Heart right ventricle (tissue), 16 donors: ENCODE measurements around the gene CD2. TPM values are rescaled to one million over a fixed set of nuclear protein-coding genes. Genes with fewer than 3 reads are reported as not detected.

ENCODE experiments used
- ATAC-seq, 8 donors: fragments of 200-7000 bp; cut with Tn5 transposase; one replicate each; pipeline ENCODE4 v1.9.1; 2020; ENCODE audit warnings: mild to moderate bottlenecking in 8 of 8, moderate library complexity in 8 of 8, moderate number of reproducible peaks in 1 of 8
- DNase-seq, 2 donors: peaks; one replicate each; pipeline ENCODE4 v3.0.0-alpha.2; 2020
- H3K27ac ChIP-seq, 10 donors: fragments of 200-600 bp; sonication (generic) in 2 of 10; one replicate each; pipeline versions ENCODE4 v1.5.0 to v1.8.0; 2020 to 2022; ENCODE audit warnings: mild to moderate bottlenecking in 3 of 10
- H3K27me3 ChIP-seq, 7 donors: fragments of 200-600 bp; one replicate each; pipeline ENCODE4 v1.8.0; 2021 to 2022; ENCODE audit warnings: mild to moderate bottlenecking in 2 of 7
- H3K36me3 ChIP-seq, 9 donors: fragments of 200-600 bp; sonication (generic) in 1 of 9; one replicate each; pipeline versions ENCODE4 v1.5.0 to v1.8.0; 2020 to 2022; ENCODE audit warnings: mild to moderate bottlenecking in 2 of 9
- H3K4me1 ChIP-seq, 9 donors: fragments of 200-600 bp; sonication (generic) in 1 of 9; one replicate each; pipeline versions ENCODE4 v1.5.0 to v1.8.0; 2020 to 2022; ENCODE audit warnings: mild to moderate bottlenecking in 4 of 9
- H3K4me3 ChIP-seq, 10 donors: fragments of 200-600 bp; sonication (generic) in 2 of 10; one replicate each; pipeline versions ENCODE4 v1.5.0 to v1.8.0; 2020 to 2022; ENCODE audit warnings: mild to moderate bottlenecking in 7 of 10, moderate library complexity in 2 of 10
- H3K9me3 ChIP-seq, 11 donors: fragments of 200-600 bp in 10 of 11; sonication (generic) in 2 of 11; one replicate each; pipeline versions ENCODE4 v1.5.0 to v1.8.0; 2013 to 2022; ENCODE audit warnings: mild to moderate bottlenecking in 2 of 11, control low read depth in 1 of 11, moderate library complexity in 1 of 11
- WGBS, 2 donors: extraction: QIAGEN DNeasy Blood & Tissue Kit; methylation state at CpG; one replicate each; pipeline ENCODE4 v1.1.7; 2013; ENCODE audit warnings: inconsistent platforms in 1 of 2; 5-methylcytosine and 5-hydroxymethylcytosine counted together
- intact Hi-C, 10 donors: fragments of 100-400 bp; cut with DNase I; formaldehyde crosslinking; loops; one replicate each; pipeline versions ENCODE4 v1.11.1 to v1.14.2; 2022
- polyA plus RNA-seq, 2 donors: library from polyadenylated mRNA; stranded (reverse); fragments of 200-250 nt; gene quantifications; one replicate each; pipeline ENCODE4 v1.2.3, GENCODE V29; 2013
- total RNA-seq, 10 donors: library from RNA; stranded (reverse); fragmentation: NEBNext Ultra II Directional in 3 of 10; extraction: Animal tissue kit (Norgen Biotek cat#: 25700) in 3 of 10; gene quantifications; one replicate each; pipeline versions ENCODE4 v1.2.1 to v1.2.4, GENCODE V29; 2021 to 2023
- TF ChIP-seq, protein P1 (sequence below), 9 donors: fragments of 200-600 bp; sonication (generic) in 2 of 9; IDR thresholded peaks; one replicate each; pipeline versions ENCODE4 v1.5.0 to v1.8.0; 2021 to 2022; ENCODE audit warnings: antibody characterized with exemption in 9 of 9, mild to moderate bottlenecking in 5 of 9, moderate library complexity in 1 of 9
- donor health status: Arrhythmogenic right ventricular cardiomyopathy.
- donor health status: ischemic (EF 13 %, LVEDD 7.1; RV severe dilation, severe dysfunction).
- donor health status: healthy with polysubstance abuse.
- donor health status: DM: no; HTN: yes; CAD: no.
- donor health status: DM: no; HTN: no; CAD: no.
- donor health status: ischemic (EF 25% LVEDD 6.9; RV normal size, moderate dysfunction).
- donor health status: ischemic (EF 25% LVEDD 5.7; RV mildly dilated, moderate dysfunction).
- donor health status: healthy.
- donor health status: DM: yes; HTN: yes; CAD: no.
- donor health status: Ischemic cardiomyopathy.
- donor health status: ischemic (EF 35%, LVEDD 5.7; RV mildly dilated, moderate dysfunction).
- donor health status: nonischemic (EF 11% LVEDD 7.7; RV severe dilation, severe dysfunction).
- donor health status: DM: yes; HTN: yes; CAD: no.
- donor health status: PGD.
- donor health status: ischemic (EF 29% LVEDD 5.4; RV normal size, mild dysfunction).
- donor health status: nonischemic (EF 23%, LVEDD 6.1; RV moderate dilation, normal function).

The CD2 gene
- total and polyA plus RNA-seq, 12 donors: 0.20 to 6.5 (median 1.0) TPM; not detected in 3

DNA sequence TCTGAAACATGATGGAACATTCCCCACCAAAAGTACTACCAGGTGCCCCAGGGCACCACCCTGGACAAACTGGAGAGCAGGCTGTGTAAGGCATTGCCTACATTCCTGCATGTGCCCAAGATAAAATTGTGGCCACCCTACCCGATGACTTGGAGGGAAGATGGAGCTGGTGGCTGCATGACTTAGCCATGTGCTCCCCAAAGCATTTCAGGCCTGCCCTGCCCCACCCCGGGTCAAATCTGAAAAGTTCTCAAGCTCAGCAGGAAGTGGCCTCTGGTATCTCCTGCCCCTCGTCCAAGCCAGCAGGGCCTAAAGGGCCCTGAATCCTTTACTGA, 8.5 kb downstream of the CD2 start:
- H3K27ac ChIP-seq: peak overlapping the region in 2 of 10 donors; percentile 22 to 80

DNA sequence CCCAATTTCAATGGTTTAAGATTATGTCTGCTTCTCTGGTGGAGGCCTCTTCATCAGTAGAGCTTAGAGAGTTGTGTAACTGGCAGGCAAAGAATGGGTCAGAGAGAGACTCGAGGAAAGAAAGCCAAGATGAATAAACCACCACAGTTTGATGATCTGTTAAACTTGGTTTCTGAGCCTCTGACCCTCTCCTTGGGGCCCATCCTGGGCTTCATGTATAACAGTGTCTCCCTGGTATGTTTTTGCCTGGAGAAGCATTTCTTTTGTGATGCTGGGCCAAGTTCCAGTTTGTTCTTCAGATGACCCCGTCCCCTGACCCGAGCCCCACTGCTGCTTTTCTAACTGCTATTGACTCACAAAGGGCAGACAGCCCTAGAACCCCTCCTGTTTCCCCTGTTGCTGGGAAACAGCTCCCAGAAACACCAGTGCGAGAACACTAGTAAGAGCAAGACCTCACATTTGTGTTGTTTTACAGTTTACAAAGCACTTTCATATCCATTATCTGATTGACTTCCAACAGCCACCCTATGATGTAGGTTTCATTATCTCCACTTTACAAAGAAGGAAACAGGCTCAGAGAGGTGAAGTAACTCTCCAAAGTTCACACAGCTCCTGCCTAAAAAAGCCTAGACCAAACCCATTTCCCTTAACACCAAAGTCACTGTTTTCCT, 9.0 kb downstream of the CD2 start:
- Histone ChIP-seq H3K4me1 (peaks cover 0 to 30% (median 0%) of the 10 kb centered on the region in 9 donors), H3K27ac (peak overlapping the region in 2 of 10 donors; percentile 22 to 80), H3K4me3 (peak overlapping the region in 1 of 10 donors; percentile 3), H3K9me3 (no peaks in the 10 kb centered on the region), H3K36me3 (no peaks in the 10 kb centered on the region), H3K27me3 (no peaks in the 10 kb centered on the region)
- DNase-seq: no peak
- intact Hi-C loops: no loop called here
- ATAC-seq: peak in 6 of 8 donors; percentile 16 to 43 (median 35)
- TF ChIP-seq, protein P1, sequence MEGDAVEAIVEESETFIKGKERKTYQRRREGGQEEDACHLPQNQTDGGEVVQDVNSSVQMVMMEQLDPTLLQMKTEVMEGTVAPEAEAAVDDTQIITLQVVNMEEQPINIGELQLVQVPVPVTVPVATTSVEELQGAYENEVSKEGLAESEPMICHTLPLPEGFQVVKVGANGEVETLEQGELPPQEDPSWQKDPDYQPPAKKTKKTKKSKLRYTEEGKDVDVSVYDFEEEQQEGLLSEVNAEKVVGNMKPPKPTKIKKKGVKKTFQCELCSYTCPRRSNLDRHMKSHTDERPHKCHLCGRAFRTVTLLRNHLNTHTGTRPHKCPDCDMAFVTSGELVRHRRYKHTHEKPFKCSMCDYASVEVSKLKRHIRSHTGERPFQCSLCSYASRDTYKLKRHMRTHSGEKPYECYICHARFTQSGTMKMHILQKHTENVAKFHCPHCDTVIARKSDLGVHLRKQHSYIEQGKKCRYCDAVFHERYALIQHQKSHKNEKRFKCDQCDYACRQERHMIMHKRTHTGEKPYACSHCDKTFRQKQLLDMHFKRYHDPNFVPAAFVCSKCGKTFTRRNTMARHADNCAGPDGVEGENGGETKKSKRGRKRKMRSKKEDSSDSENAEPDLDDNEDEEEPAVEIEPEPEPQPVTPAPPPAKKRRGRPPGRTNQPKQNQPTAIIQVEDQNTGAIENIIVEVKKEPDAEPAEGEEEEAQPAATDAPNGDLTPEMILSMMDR (IDR thresholded peaks at IDR 0.05): no peak
- WGBS, 2 donors: 59 to 61% methylated on average over 4 of the region's 4 CpGs

More for the DNA sequence above, 8.5 kb downstream of the CD2 start:
- no peaks in the 10 kb centered on the region for H3K9me3 ChIP-seq
- peak in 1 of 8 donors; percentile 18 for ATAC-seq
- H3K4me3 ChIP-seq: no peak overlapping the region
- no peak for DNase-seq
- TF ChIP-seq, protein P1 (IDR thresholded peaks at IDR 0.05): no peak
- intact Hi-C loops: no loop called here
- no peaks in the 10 kb centered on the region for H3K27me3 ChIP-seq
- WGBS, 2 donors: 50 to 57% methylated on average over 3 of the region's 3 CpGs
- H3K4me1 ChIP-seq: peaks cover 0 to 25% (median 0%) of the 10 kb centered on the region in 9 donors
- H3K36me3 ChIP-seq: no peaks in the 10 kb centered on the region

DNA sequence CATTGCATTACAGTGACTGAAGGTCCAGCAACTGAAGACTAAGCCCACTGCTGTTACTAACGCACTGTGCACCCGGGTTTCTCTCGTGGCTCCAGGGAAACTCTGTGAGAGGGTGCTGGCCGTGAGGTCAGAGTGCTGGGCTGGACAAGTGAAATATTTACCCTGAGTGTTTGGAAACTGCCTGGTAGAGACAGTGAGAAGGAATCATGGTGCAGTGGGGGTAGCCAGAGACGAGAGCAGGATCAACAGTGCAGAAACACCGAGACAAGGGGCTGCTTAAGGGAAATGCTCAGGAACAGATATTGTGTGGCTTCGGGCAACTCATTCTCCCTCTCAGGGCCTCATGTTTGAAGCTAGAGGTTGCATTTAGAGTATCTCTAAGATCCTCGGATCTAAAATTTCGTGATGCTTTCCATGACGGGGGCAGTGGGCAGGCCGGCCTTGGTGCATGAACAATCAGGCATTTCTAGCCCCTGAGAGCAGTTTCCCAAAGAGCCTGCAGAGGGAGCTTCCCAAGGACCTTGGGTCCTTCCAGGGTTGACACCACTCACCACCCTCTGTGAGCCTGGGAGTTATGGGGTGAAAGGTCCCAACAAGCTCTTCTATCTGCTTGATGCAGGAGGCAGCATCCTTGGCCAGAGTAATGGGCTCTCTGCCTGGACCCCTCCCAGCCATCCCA, 9.7 kb downstream of the CD2 start:
- TF ChIP-seq, protein P1 (IDR thresholded peaks at IDR 0.05): peak in 7 of 9 donors; percentile 32 to 54 (median 40)
- Histone ChIP-seq H3K36me3 (no peaks in the 10 kb centered on the region), H3K27ac (peak overlapping the region in 1 of 10 donors; percentile 80), H3K4me1 (peaks cover 0 to 37% (median 0%) of the 10 kb centered on the region in 9 donors), H3K27me3 (no peaks in the 10 kb centered on the region), H3K9me3 (no peaks in the 10 kb centered on the region), H3K4me3 (peak overlapping the region in 1 of 10 donors; percentile 3)
- no peak for DNase-seq
- 80 to 84% methylated on average over 11 of the region's 11 CpGs for WGBS, 2 donors
- peak in 2 of 8 donors; percentile 12 to 45 for ATAC-seq
- intact Hi-C loops: no loop called here

DNA sequence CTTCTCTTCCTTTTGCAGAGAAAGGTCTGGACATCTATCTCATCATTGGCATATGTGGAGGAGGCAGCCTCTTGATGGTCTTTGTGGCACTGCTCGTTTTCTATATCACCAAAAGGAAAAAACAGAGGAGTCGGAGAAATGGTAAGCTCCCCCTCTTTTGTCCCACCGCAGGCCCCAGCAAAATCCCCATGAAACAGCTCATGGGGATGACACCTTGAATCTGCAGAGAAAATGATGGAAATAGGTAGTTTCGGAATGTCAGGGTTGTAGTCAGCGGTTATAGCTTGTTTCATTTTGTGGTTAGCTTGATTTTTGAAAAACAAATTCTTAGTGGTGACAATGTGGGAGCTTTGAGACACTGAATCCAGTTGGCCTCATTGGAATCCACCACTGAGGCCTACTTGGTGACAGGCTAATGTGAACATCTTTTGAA, 10.3 kb downstream of the CD2 start:
- H3K9me3 ChIP-seq: no peaks in the 10 kb centered on the region
- intact Hi-C loops: no loop called here
- TF ChIP-seq, protein P1 (IDR thresholded peaks at IDR 0.05): no peak
- DNase-seq: no peak
- no peak for ATAC-seq
- no peak overlapping the region for H3K4me3 ChIP-seq
- peak overlapping the region in 1 of 10 donors; percentile 80 for H3K27ac ChIP-seq
- 89 to 95% methylated on average over 5 of the region's 5 CpGs for WGBS, 2 donors
- peaks cover 0 to 42% (median 0%) of the 10 kb centered on the region in 9 donors for H3K4me1 ChIP-seq
- no peaks in the 10 kb centered on the region for H3K27me3 ChIP-seq
- H3K36me3 ChIP-seq: no peaks in the 10 kb centered on the region
